GM19452 (cell line): ENCODE results near the gene PPTC7.
"Not testable (repeated sequence)": the region's sequence is repeated elsewhere in the genome, so short reads cannot be mapped to it uniquely, and the experiment has no call there.

Source experiments
- ATAC-seq: cut with Tn5 transposase; IDR thresholded peaks from one replicate; pipeline ENCODE4 v1.9.1; 2021; ENCODE audit not compliant: unreplicated experiment

The PPTC7 gene

DNA sequence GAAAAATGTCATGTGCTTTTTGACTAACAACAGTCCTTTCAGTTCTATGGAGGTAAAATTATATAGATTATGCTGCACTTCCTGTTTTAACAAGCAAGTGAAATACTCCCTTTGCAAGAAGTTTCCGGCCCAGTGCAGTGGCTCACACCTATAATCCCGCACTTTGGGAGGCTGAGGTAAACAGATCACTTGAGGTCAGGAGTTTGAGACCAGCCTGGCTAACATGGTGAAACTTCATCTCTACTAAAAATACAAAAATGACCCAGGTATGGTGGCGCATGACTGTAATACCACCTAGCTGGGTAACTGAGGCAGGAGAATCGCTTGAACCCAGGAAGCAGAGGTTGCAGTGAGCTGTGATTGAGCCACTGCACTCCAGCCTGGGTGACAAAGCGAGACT, 20.7 kb downstream of the PPTC7 start:
- ATAC-seq = not testable (repeated sequence)

- ATAC-seq = no peak
These were observed 21.5 kb downstream of the PPTC7 start for GRCh38 chr12:110561471-110562201.

DNA sequence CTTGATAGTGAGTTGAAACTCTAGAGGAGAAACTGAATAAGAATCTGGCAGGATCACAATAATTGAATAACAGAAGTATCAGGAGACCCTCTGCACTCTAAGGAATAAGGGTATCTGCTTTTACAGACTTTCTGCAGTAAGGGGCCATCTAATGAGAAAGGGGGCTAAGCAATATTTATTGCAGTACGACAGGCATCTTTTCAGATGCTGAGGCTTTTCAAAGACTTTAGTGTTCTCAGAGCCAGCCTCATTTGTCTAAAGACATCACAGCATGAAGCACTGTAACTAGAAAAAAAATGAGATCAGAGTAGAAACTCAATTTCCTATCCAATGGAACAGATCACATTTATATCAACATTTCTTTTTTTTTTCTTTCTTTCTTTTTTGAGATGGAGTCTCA, 22.2 kb downstream of the PPTC7 start:
- ATAC-seq = no peak

DNA sequence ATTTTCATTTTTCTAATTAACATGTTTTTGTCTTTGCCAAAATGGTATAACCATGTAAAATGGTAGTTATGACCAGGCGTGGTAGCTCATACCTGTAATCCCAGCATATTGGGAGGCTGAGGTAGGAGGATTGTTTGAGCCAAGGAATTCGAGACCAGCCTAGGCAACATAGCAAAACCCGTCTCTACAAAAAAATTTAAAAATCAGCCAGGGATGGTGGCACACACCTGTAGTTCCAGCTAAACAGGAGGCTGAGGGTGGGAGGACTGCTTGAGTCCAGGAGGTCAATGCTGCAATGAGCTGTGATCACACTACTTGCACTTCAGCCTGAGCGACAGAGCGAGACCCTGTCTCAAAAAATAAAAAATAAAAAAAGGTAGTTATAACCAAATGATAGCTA, 23.1 kb downstream of the PPTC7 start:
- no peak for ATAC-seq

DNA sequence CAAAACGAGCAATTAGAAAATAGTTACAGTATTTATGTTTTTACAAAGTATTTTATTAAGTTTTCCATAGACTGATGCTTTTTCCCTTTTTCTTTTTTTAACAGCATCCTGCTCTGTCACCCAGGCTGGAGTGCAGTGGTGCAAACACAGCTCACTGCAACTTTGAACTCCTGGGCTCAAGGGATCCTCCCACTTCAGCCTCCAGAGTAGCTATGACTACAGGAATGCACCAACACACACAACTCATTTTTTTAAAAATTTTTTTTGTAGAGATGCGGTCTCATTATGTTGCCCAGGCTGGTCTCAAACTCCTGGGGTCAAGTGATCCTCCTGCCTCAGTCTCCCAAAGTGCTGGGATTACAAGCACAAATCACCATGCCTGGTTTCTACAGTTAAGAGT, 24.2 kb downstream of the PPTC7 start:
- ATAC-seq = not testable (repeated sequence)

- ATAC-seq = no peak
These were observed 25.8 kb downstream of the PPTC7 start for GRCh38 chr12:110557300-110557699.

GRCh38 chr12:110556705-110557104, 26.4 kb downstream of the PPTC7 start:
- no peak for ATAC-seq

DNA sequence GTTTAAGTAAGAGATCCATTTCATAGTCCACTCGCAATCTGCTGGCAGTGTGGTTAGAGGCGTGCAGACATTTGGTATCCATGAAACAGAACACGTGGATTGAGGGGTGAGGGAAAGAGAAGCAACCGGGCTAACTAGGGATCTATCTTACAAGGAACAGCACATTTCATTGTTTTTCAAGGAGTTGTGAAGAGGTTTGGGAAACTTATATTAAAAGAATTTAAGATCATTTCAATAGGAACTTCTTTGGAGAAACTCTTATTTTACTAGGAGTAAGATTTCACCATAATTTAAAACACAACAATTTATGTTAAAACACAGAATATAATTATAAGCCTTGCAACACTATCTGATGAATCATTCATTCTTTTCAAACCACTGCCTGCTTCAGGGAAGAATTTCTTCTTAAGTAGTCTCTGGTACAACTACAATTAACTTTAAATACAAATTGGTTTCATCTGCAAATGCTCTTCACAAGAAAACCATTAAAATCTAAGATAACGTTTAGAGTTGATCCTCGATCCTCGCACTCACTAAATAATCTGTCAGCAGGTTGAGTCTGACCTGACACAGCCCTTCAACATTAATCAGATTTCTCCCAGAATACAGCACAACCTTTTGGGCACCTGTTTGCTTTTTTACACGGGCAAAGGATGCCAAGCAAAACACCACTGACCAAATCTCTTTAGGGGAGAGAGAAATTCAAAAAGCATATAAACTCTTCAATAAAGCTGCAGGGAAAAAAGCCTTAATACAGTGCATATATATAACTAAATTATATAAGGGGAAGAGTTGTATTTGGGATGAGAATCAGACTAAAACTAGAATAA, 27.3 kb downstream of the PPTC7 start:
- no peak for ATAC-seq

- no peak for ATAC-seq
These were observed 28.9 kb downstream of the PPTC7 start for GRCh38 chr12:110554184-110554583.

DNA sequence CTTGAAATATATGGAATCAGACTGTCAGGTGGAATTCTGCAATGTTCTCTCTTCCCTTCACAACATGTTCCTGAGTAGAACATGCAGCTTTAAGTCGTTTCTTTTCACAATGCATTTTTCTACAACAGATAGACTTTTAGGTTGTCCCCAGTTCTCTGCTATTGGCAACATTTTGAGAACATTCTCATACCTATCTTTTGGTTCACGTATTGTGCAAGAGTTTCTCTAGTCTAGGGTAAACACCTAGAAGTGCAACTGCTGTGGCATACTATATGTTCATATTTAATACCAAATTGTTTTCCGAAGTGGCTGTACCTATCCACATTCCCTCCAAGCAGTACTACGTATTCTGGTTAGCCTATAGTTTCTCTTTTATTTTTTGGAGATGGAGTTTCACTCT, 32.1 kb downstream of the PPTC7 start:
- no peak for ATAC-seq

DNA sequence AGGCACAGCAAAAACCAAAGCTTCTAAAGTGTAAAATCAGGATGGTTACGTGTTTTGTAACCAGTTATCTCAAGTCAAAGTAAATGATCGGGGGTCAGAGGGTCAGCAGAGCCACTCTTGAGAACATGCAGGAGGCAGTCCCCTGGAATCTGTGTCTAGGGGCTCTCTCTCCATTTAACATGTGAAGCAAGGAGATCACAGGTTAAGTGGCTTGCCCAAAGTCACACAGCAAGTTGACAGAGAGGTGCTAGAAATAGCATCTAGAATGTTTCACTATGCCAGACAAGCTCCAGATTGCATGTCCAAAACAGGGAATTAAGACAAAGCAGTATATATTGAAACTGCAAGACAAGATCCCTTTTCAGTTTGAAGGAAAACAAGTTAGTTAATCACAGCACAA, 33.4 kb downstream of the PPTC7 start:
- no peak for ATAC-seq

DNA sequence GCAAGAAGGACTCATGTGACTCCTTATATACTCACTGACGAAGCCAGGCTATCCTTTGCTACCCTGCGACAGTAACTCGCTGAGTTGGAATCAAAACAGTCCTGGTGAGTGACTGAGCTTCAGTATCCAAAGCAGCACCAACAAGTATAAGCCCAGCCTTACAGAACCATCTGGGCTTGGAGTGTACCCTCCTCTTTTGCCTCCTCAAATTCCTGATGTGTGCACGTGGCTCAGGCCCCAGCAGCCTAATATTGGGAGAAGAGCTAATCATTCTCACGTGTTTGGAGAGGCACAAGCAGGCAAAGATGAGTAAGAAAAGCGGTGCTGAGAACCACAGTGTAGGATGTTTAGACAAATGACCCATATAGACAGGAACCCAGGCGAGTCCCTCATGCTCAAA, 34.4 kb downstream of the PPTC7 start:
- ATAC-seq = no peak

GRCh38 chr12:110547090-110547489, 36.0 kb downstream of the PPTC7 start:
- no peak for ATAC-seq

GRCh38 chr12:110546339-110546738, 36.8 kb downstream of the PPTC7 start:
- ATAC-seq = no peak

DNA sequence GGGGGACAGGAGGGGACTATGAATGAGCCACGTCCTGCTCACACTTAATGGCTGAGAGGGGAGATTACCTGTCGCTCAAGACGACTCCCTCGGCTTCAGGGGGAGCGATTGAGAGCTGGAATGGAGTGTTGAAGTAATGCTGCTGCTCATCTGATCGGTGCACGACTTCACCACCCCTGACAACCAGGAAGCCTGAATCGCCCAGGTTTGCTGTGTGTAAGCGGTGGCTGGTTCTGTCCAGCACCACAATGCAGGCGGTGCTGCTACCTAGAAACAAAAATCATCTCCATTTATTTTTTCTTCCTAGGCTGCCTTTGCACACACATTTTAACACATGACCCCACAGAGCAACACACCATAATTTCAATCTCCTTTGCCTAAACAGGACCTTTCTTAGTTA, 37.3 kb downstream of the PPTC7 start:
- ATAC-seq = no peak

DNA sequence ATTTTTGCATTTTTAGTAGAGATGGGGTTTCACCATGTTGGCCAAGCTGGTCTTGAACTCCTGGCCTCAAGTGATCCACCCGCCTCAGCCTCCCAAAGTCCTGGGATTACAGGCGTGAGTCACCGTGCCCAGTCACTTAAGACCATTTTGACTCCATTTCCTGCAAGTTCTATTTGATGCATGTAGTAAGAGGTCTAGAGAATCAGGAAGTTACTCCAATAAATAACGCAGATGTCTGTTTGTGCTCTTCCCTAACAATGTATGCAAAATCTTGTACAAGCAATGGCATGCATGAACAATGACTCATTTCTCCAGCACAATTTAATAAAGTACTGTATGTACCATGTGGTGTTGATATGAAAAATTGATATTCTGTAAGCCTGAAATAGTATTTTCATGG, 37.9 kb downstream of the PPTC7 start:
- not testable (repeated sequence) for ATAC-seq

GRCh38 chr12:110543965-110544364, 39.2 kb downstream of the PPTC7 start:
- no peak for ATAC-seq

DNA sequence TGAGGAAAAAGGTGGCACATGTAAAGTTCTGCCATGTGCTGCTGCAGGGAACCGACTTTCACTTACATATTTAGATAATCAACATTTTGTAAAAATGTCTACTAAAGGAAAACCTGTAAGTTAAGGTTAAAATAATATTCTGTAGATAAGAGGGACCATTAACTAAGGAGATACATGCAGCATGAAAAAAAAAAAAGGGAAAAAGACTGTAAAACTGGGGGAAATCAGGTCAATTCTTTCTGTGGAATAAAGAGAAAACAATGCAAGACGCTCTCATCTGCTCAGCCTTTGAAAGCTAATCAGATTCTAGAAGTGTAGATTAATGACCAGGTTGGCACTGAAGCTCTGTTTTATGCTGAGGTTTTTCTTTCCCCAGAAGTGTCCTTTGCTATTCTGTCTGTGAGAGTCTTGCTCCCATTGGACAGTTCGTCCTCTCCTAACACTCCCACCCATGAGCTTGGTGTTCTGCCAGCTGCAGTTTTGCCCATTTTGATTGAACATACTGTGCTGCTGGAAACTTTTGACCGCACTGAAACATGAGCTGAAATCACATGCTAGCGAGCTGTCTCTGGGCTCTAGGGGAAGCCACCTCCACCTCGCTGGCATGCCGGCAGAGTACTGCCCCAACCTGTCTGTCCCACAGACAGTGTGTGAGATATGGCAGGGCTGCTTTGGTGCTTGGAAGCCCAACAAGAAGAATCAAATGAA, 39.7 kb downstream of the PPTC7 start:
- ATAC-seq = no peak

- ATAC-seq = no peak
These were observed 43.1 kb downstream of the PPTC7 start for GRCh38 chr12:110540048-110540447.

DNA sequence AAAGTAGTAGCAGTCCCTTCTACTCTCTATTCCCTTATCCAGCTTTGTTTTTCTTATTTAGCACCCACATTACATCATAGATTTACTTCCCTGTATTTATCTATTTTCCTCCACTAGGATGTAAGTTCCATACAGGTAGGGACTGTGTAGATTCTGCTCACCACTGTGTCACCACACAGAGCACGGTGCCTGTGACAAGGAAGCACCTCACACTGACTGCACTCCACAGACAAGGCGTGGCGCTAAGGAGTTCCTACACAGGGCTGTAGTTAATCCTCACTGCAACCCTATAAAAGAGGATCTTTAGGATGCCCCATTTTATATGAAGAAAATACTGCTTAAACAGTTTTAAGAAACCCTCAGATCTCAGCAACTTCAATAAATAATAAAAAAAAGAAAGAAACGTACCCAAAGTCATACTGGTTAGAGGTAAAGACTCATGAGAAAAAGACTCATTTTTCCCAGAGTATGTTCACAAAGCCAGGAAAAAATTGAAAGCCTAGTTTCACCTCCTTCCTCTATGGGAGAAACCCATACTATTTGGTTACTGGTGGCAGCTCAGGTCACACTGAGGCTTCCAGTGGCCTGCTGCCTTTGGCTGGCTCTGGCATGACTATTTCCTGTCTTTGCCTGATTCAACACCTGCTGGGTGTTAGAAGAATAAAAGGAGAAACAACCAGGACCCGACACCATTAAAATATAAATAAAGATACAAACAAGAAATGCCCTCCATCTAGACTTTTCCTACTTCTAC, 44.1 kb downstream of the PPTC7 start:
- no peak for ATAC-seq
